ENCODE measurements around the gene PRPS2. TPM values are rescaled to one million over a fixed set of nuclear protein-coding genes. Genes with fewer than 3 reads are reported as not detected.

The PRPS2 gene
- total and polyA plus RNA-seq, 2 of the 8 experiments (the other 6 are each of a cell fraction or from before 2014, with no cell fraction given): 11.8 to 31.4 TPM

GRCh38 chrX:12771445-12772069 is 19.7 kb upstream of the PRPS2 start (continued):
- peak; percentile 87 to 99 (median 91) for TF ChIP-seq CTCF (IDR thresholded peaks at IDR 0.05; ENCODE audit: control extremely low read depth in 1 of 3, insufficient read depth in 1 of 3, low read depth in 1 of 3, low read length in 3 of 3)
